Left lung (tissue), 10 donors: ENCODE data around the gene NOS2. TPM values are rescaled to one million over a fixed set of nuclear protein-coding genes. Genes with fewer than 3 reads are reported as not detected.

Experiments used
- ATAC-seq: fragments of 200-7000 bp; cut with Tn5 transposase; one replicate; pipeline ENCODE4 v1.9.1; 2020; ENCODE audit warnings: moderate library complexity
- DNase-seq, 4 donors: peaks; one replicate each; pipeline ENCODE4 v3.0.0-alpha.2; 2013 to 2020
- H3K27ac ChIP-seq, 2 donors: fragments of 200-600 bp; sonication (generic) in 1 of 2; one replicate each; pipeline versions ENCODE4 v1.5.0 to v1.8.0; 2020 to 2021
- H3K27me3 ChIP-seq, 2 donors: fragments of 200-600 bp; sonication (generic) in 1 of 2; one replicate each; pipeline versions ENCODE4 v1.5.0 to v1.8.0; 2020 to 2021
- H3K36me3 ChIP-seq, 2 donors: fragments of 200-600 bp; sonication (generic) in 1 of 2; one replicate each; pipeline versions ENCODE4 v1.5.0 to v1.8.0; 2020 to 2021
- H3K4me1 ChIP-seq, 2 donors: fragments of 200-600 bp; one replicate each; pipeline ENCODE4 v1.8.0; 2021
- H3K4me3 ChIP-seq, 2 donors: fragments of 200-600 bp; sonication (generic) in 1 of 2; one replicate each; pipeline versions ENCODE4 v1.5.0 to v1.8.0; 2020 to 2021; ENCODE audit warnings: mild to moderate bottlenecking in 1 of 2
- H3K9me3 ChIP-seq, 2 donors: fragments of 200-600 bp; sonication (generic) in 1 of 2; one replicate each; pipeline versions ENCODE4 v1.5.0 to v1.8.0; 2020 to 2021
- CTCF ChIP-seq, 2 donors: fragments of 200-600 bp; sonication (generic) in 1 of 2; IDR thresholded peaks; one replicate each; pipeline versions ENCODE4 v1.5.0 to v1.8.0; 2021; ENCODE audit warnings: antibody characterized with exemption in 2 of 2
- intact Hi-C, 2 donors: fragments of 100-400 bp; cut with DNase I; formaldehyde crosslinking; loops; one replicate each; pipeline versions ENCODE4 v1.11.2 to v1.14.2; 2022
- polyA plus RNA-seq, 6 donors: library from polyadenylated mRNA; unstranded; fragments of 120-200 nt; gene quantifications; one replicate each; pipeline ENCODE4 v1.2.1, GENCODE V29; 2013; ENCODE audit not compliant: insufficient read length in 6 of 6
- total RNA-seq, 2 donors: library from RNA; stranded (reverse); fragmentation: NEBNext Ultra II Directional; extraction: Animal tissue kit (Norgen Biotek cat#: 25700); gene quantifications; one replicate each; pipeline ENCODE4 v1.2.1, GENCODE V29; 2021
- donor health status: DM: no; HTN: yes; CAD: no.
- donor health status: DM: no; HTN: no; CAD: no.

The NOS2 gene
- total and polyA plus RNA-seq, 8 donors: 0.34 to 2.3 (median 1.7) TPM

DNA sequence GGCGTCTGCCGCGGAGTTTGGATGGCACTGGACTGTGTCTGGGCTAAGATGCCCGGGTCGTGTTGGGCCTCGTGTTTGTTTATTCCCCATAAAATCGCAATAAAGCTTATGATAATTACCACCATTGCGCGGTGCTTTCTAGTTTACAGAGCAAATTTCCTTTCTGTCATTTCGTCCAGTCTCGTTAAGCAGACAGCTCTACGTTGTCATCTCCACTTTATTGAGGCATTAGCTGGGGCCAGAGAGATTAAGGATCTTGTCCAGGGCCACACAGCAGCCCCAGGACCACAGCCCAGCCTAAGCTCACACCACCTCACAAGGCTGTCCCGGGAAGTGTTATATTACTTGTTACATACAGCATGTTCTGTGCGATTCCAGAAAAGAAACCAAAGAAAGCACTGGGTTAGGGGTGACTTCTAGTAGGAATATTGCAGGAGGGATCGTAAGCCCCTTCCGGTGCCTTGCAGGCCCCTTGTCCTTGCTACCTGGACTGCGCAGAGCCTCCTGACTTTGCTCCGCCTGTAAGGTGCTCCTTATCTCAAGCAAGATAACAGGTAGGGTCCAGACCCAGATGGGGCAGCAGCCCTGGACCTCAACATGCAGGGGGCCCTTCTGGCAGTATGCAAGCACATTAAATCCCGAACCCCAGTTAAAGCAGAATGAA, 6.3 kb downstream of the NOS2 start:
- Histone ChIP-seq H3K4me3 (peak overlapping the region; percentile 11 to 16), H3K9me3 (no peaks in the 10 kb centered on the region), H3K27me3 (peaks cover 21 to 59% of the 10 kb centered on the region in 2 donors), H3K4me1 (peaks cover 3 to 9% of the 10 kb centered on the region in 2 donors), H3K27ac (no peak overlapping the region), H3K36me3 (no peaks in the 10 kb centered on the region)
- no peak for TF ChIP-seq CTCF (IDR thresholded peaks at IDR 0.05)
- ATAC-seq (no peak), DNase-seq (peak in 1 of 4 donors; percentile 10)
- intact Hi-C loops: no loop called here

DNA sequence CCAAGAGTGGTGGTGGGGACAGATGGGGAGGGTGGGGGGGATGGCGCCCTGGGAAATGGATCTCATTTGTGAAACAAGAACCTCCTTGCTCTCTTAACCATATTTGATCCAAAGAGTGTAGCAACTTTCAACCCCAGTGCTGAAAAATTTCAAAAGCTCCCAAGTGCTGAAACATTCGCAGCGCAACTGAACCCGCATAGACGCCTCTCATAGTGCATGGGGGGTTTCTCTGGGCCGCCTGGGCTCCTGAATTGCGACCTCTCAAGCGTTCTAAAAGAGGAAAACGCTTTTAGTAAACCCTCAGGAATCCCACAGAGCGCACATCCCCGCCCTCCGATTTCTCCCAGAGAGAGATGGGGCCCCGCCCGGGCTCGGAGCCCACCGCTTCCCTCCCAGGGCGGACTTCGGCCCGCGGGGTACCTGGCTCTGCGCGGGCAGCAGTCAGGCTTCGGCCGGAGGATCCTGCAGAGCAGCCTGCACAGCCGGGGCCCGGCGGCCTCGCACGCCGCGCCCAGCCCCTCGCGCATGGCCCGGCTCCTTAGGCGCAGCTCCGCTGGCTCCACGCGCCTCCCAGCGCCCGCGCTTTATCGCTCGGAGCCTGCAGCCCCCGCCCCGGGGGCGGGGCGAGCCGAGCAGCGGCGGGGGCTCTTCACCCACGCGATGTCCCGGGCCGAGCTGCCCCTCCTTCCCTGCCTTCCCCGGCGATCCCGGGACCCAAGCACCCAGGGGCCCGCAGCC, 7.0 kb downstream of the NOS2 start:
- H3K27me3 ChIP-seq: peaks cover 21 to 59% of the 10 kb centered on the region in 2 donors
- H3K36me3 ChIP-seq: no peaks in the 10 kb centered on the region
- H3K9me3 ChIP-seq: no peaks in the 10 kb centered on the region
- H3K4me3 ChIP-seq: peak overlapping the region; percentile 11 to 16
- intact Hi-C loops: no loop called here
- no peak overlapping the region for H3K27ac ChIP-seq
- no peak for TF ChIP-seq CTCF (IDR thresholded peaks at IDR 0.05)
- peak; percentile 81 for ATAC-seq
- DNase-seq: peak in 2 of 4 donors; percentile 41 to 78
- H3K4me1 ChIP-seq: peaks cover 3 to 9% of the 10 kb centered on the region in 2 donors

DNA sequence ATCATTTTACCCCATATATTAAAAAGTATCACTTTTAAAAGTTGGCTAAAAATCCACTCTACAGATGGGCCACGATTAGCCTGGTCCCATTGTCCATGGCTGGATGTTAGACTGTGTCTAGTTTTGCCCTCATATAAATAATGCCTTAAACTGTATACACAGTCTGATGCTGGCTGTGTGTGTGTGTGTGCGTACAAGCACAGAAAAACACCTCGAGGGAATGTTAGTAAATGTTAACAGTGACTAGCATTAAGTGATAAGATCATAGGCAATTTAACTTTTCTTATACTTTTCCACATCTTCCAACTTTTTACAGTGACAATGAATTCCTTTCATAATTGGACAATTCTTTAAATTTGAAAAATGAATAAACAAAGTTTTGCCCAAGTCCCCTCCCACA, 8.2 kb downstream of the NOS2 start:
- TF ChIP-seq CTCF (IDR thresholded peaks at IDR 0.05): no peak
- DNase-seq: no peak
- peaks cover 3 to 9% of the 10 kb centered on the region in 2 donors for H3K4me1 ChIP-seq
- H3K4me3 ChIP-seq: no peak overlapping the region
- H3K36me3 ChIP-seq: no peaks in the 10 kb centered on the region
- no peaks in the 10 kb centered on the region for H3K9me3 ChIP-seq
- intact Hi-C loops: no loop called here
- peaks cover 21 to 58% of the 10 kb centered on the region in 2 donors for H3K27me3 ChIP-seq
- H3K27ac ChIP-seq: no peak overlapping the region
- ATAC-seq: no peak

GRCh38 chr17:27788919-27789318, 11.4 kb downstream of the NOS2 start:
- Histone ChIP-seq H3K27me3 (peaks cover 19 to 29% of the 10 kb centered on the region in 2 donors), H3K27ac (no peak overlapping the region), H3K9me3 (no peaks in the 10 kb centered on the region), H3K36me3 (no peaks in the 10 kb centered on the region), H3K4me3 (no peak overlapping the region), H3K4me1 (peaks cover 3 to 9% of the 10 kb centered on the region in 2 donors)
- no peak for TF ChIP-seq CTCF (IDR thresholded peaks at IDR 0.05)
- intact Hi-C loops: no loop called here
- DNase-seq: peak in 1 of 4 donors; percentile 63
- ATAC-seq: no peak
